ENCODE results near the gene SMYD3. TPM values are rescaled to one million over a fixed set of nuclear protein-coding genes. Genes with fewer than 3 reads are reported as not detected.

The SMYD3 gene
- total and polyA plus RNA-seq, 9 of the 15 experiments (the other 6 are each of a cell fraction or from before 2014, with no cell fraction given) = 128 to 440 (median 197) TPM

DNA sequence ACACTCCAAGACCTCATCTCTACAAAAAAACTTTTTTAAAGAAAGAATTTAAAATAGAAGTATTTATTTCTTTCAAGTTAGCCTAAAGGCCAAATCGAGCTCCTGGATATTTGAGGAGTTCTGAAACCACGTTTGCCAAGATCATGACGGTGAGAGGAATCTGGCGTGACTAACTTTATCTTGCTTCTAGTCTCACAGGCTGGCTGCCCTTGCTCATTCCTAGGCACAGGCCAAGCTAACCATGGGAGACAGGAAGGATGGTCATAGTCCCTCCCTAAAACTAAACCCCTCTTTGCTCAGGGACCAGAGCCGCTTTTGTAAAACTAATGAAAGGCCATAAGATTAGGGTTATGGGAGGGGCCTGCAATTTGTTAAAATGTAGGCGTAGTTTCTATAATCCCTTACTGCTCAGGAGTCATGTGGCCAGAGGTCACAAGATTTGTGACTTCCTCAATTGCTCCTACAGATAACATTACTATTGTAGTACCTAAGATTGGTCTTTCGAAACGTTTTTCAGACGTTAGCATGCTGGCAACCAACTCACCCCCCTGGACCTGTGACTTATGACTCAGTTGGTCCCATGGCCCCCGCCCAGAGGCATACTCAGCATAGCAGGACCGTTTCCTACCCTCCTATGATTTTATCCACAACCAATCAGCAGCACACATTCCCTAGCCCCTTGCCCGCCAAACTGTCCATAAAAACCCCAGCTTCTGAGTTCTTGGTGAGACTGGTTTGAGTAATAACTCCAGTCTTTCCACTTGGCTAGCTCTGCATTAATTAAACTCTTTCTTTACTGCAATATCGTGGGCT, 425.0 kb downstream of the SMYD3 start (continued):
- TF ChIP-seq CC2D1A (IDR thresholded peaks at IDR 0.05) (peak; percentile 50), ZFX (CRISPR knock-in tag; IDR thresholded peaks at IDR 0.05) (no peak), RBM14 (IDR thresholded peaks at IDR 0.05; ENCODE audit: borderline replicate concordance, insufficient read depth, low read depth, low read length) (no peak), POLR2H (tag; IDR thresholded peaks at IDR 0.05; ENCODE audit: low read depth) (no peak), CBX1 (IDR thresholded peaks at IDR 0.05; ENCODE audit: low read depth) (peak; percentile 59), CBX5 (IDR thresholded peaks at IDR 0.05; ENCODE audit: borderline replicate concordance, low read depth) (0 out of 2 replicates have a peak, but pooled peaks have one; percentile 53)
- TF ChIP-seq, protein P1, sequence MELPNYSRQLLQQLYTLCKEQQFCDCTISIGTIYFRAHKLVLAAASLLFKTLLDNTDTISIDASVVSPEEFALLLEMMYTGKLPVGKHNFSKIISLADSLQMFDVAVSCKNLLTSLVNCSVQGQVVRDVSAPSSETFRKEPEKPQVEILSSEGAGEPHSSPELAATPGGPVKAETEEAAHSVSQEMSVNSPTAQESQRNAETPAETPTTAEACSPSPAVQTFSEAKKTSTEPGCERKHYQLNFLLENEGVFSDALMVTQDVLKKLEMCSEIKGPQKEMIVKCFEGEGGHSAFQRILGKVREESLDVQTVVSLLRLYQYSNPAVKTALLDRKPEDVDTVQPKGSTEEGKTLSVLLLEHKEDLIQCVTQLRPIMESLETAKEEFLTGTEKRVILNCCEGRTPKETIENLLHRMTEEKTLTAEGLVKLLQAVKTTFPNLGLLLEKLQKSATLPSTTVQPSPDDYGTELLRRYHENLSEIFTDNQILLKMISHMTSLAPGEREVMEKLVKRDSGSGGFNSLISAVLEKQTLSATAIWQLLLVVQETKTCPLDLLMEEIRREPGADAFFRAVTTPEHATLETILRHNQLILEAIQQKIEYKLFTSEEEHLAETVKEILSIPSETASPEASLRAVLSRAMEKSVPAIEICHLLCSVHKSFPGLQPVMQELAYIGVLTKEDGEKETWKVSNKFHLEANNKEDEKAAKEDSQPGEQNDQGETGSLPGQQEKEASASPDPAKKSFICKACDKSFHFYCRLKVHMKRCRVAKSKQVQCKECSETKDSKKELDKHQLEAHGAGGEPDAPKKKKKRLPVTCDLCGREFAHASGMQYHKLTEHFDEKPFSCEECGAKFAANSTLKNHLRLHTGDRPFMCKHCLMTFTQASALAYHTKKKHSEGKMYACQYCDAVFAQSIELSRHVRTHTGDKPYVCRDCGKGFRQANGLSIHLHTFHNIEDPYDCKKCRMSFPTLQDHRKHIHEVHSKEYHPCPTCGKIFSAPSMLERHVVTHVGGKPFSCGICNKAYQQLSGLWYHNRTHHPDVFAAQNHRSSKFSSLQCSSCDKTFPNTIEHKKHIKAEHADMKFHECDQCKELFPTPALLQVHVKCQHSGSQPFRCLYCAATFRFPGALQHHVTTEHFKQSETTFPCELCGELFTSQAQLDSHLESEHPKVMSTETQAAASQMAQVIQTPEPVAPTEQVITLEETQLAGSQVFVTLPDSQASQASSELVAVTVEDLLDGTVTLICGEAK (IDR thresholded peaks at IDR 0.05) = no peak
- TF ChIP-seq, protein P1 (CRISPR knock-in tag; IDR thresholded peaks at IDR 0.05) = peak; percentile 20; the same call in 1 of the 2 replicates
- TF ChIP-seq, protein P2, sequence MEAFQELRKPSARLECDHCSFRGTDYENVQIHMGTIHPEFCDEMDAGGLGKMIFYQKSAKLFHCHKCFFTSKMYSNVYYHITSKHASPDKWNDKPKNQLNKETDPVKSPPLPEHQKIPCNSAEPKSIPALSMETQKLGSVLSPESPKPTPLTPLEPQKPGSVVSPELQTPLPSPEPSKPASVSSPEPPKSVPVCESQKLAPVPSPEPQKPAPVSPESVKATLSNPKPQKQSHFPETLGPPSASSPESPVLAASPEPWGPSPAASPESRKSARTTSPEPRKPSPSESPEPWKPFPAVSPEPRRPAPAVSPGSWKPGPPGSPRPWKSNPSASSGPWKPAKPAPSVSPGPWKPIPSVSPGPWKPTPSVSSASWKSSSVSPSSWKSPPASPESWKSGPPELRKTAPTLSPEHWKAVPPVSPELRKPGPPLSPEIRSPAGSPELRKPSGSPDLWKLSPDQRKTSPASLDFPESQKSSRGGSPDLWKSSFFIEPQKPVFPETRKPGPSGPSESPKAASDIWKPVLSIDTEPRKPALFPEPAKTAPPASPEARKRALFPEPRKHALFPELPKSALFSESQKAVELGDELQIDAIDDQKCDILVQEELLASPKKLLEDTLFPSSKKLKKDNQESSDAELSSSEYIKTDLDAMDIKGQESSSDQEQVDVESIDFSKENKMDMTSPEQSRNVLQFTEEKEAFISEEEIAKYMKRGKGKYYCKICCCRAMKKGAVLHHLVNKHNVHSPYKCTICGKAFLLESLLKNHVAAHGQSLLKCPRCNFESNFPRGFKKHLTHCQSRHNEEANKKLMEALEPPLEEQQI (IDR thresholded peaks at IDR 0.05) = peak; percentile 83

All from K562 (cell line).